Renal pelvis (tissue), 4 donors: ENCODE measurements around the gene ZDHHC8. TPM values are rescaled to one million over a fixed set of nuclear protein-coding genes. Genes with fewer than 3 reads are reported as not detected.

Experiments used
- DNase-seq: peaks from one replicate; pipeline ENCODE4 v3.0.0-alpha.2; 2013
- polyA plus RNA-seq, 3 donors: library from polyadenylated mRNA; unstranded; fragments of 120-200 nt; gene quantifications; one replicate each; pipeline ENCODE4 v1.2.1, GENCODE V29; 2013; ENCODE audit not compliant: insufficient read length in 3 of 3

Gene ZDHHC8
- polyA plus RNA-seq, 3 donors: 50.6 to 59.7 (median 51.6) TPM

GRCh38 chr22:20092477-20092854, 39.1 kb upstream of the ZDHHC8 start:
- DNase-seq: no peak

DNA sequence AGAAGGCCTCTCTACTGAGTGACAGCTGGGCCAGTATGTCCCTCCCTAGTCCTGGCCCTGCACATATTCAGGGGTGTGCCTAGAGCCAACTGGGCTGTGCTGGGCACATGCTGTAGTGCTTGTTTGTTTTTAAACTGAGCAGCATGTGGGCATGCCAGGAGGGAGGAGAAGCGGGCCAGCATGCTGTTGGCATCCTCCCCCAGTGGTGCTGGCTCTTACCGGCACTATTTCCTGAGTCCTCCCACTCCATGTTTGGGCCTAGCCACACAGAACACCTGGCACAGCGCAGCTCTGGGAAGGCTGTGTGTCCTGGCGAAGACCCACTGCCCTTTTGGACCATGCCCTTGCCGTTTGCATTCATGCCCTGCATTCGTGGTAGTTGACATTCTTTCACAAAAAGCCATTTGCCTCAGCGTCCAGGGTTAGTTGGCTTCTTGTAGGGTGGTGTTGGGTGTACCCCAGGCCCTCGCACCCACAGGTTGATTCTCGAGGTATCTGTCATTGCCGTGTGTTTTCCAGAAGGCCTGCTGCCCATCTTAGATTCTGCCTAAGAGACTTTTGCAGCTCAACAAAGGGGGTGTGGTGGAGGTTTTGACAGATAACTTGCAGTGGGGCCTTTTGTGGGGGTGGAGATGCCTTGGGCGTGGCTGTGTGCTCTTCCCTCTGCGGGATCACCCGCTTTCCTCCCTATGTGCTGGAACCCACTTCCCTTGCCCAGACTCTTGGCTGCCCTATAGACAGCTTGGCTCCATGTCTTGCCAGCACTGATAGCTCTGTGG, 38.0 kb upstream of the ZDHHC8 start:
- DNase-seq: no peak

GRCh38 chr22:20094197-20094807, 37.3 kb upstream of the ZDHHC8 start:
- no peak for DNase-seq

DNA sequence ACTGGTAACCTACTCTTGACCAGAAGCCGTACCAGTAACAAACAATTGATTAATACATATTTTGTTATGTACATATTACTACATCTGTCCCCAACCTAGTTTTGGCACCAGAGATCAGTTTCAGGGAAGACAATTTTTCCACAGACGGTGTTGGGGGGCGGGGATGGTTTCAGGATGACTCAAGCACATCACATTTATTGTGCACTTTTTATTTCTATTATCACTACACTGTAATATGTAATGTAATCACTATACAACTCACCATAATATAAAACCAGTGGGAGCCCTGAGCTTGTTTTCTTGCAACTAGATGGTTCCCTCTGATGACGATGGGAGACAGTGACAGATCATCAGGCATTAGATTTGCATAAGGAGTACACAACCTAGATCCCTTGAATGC, 36.1 kb upstream of the ZDHHC8 start:
- DNase-seq: no peak

GRCh38 chr22:20096574-20097420, 34.8 kb upstream of the ZDHHC8 start:
- no peak for DNase-seq

GRCh38 chr22:20099099-20099711, 32.4 kb upstream of the ZDHHC8 start:
- DNase-seq: no peak

DNA sequence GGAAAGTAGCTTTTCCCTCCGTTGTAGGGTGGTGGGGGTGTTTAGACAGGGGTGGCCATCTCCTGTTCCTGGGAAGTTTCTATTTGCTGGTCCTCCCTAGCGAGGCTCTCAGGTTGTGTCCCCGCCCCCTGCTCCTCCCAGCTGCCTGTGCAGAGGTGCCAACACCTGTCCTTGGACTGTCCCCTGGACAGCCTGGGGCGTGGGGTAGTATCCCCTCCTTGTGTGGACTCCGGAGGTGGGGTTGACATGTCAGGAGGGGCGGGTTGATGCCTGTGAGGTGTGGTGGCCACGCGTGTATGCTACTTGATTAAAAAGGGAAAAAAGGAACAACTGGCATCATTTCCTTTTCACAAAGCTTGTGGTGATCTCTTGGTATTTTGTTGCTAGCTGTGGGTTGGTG, 30.0 kb upstream of the ZDHHC8 start:
- no peak for DNase-seq

GRCh38 chr22:20102203-20102780, 29.3 kb upstream of the ZDHHC8 start:
- no peak for DNase-seq

DNA sequence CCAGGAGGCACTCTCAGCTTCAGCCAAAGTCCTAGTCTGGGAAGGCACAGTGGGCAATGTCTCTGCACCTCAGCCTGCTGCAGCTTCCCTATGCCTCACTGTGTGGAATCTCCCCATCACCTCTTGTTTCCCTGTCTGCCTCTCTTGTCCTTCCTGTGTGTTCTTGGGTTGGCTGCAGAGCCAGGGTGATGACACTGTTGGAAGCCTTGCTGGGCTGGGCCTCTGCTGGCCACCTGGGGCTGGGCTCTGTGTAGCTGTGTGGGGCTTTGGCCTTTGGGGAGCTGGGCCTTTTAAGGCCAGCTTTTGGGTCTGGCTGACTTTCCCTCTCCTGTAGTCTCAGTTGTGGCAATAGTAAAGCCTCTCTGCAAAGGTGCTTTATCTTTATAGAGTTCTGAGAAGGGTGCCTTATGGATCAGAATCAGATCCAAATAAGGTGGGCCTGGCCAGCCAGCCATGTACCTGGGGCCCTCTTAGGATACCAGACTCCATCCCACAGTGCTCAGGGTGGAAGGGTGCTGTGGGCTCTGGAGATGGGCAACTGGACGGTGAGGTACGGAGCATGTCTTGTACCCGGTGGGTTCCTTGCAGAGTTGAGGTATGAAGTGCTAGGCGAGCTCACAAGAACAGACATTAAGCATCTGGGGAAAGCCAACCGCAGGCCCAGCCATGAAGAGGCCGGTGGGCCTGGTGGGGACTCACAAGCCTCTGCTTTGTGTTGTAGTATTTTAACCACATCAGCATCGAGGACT, 26.0 kb upstream of the ZDHHC8 start:
- DNase-seq: no peak

DNA sequence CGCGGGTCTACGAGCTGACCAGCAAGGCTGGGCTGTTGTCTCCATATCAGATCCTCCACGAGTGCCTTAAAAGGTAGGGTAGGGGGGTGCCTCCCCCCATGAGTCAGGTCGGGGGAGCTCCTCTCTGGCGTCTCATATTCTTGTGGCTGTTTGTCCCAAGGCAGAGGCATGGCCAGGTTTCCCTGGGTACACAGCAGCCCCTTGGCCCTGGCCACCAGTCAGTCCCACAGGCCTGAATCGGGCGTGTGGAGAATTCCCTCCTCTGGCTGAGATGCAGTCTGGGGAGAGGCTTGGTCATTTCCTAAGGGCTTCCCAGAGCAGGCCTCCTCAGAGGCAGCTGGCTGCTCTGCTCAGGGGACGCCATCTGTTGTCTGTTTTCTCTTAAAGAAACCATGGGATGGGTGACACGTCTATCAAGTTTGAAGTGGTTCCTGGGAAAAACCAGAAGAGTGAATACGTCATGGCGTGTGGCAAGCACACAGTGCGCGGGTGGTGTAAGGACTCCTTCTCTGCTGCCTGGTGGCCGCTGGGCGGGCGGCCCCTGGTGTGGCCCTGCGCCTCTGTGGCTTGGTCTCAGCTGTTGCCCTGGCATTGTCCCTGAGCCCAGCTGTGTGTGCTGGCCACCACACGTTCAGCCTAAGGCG, 25.3 kb upstream of the ZDHHC8 start:
- DNase-seq: no peak

DNA sequence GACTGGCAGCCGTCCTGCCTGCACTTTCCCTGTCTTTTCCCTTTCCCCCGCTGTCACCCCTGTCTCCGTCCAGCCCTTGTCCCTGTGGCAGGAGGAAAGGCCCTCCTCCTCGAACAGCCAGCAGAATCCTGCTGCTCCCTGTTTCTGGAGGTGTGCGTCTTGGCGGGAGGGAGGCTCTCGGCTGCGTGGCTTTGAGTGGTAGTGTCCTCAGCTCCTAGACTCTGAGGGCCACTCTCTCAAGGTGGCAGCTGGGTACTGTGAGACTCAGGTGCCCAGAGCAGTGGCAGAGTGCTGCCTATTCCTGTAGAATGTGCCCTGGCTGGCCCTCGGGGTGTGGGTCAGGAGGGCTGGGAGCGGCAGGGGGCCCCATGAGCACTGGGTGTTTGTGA, 24.8 kb upstream of the ZDHHC8 start:
- no peak for DNase-seq

DNA sequence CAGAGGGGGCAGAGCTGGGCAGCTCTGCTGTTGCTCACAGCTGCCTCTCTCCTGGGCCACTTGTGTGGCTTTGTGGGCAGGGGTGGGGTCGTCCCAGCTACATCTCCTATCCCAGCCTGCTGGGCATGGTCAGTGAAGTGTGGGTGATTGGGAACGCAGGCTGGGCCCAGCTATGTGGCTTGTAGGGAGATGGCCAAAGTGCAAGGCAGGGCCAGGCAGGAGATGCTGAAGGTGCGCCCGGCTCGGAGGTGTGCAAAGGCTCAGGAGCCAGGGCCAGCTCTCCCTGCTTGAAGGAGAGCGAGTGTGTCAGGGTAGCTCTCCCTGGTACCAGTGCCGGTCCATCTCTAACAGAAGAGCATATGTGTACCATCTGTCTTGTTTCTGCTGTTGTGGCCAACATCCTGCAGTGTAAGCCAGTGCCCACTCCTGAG, 24.1 kb upstream of the ZDHHC8 start:
- no peak for DNase-seq

DNA sequence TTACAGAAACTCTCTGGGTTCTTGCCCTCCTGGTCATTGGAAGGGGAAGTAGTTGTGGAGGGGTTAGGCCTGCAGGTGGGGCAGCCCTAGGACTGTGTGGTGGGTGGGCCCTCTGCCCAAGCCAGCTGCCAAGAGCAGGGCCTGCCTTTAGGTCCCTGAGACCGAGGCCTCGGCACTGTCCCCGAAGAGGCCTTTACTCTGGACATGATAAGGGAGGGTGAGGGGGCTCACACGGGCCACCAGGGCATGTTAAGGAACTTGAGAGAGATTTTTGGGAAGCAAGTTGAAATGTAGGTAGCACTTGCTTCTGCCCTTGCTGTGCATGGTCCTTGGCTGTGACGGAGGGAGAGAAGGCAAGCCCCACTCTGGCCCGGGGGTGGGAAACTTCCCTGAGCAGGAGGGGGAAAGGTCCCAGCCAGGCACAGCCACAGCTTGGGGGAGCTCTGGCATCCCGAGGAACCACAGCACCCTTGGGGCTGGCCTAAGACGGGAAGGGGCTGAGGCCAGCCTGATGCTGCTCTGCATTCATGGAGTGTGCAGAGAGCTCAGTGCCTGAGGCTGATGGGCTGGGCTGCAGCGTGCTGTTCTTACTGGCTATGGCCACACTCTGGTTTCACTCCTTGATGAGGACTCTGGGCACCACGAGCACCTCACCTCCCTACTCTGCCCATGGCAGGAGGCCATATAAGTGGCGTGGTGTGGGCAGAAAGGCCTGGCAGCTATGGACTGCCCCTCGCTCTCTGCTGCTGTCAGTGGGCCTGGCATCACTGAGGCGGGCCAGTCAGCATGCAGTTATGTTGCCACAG, 23.4 kb upstream of the ZDHHC8 start:
- no peak for DNase-seq

GRCh38 chr22:20108757-20109230, 22.8 kb upstream of the ZDHHC8 start:
- no peak for DNase-seq

DNA sequence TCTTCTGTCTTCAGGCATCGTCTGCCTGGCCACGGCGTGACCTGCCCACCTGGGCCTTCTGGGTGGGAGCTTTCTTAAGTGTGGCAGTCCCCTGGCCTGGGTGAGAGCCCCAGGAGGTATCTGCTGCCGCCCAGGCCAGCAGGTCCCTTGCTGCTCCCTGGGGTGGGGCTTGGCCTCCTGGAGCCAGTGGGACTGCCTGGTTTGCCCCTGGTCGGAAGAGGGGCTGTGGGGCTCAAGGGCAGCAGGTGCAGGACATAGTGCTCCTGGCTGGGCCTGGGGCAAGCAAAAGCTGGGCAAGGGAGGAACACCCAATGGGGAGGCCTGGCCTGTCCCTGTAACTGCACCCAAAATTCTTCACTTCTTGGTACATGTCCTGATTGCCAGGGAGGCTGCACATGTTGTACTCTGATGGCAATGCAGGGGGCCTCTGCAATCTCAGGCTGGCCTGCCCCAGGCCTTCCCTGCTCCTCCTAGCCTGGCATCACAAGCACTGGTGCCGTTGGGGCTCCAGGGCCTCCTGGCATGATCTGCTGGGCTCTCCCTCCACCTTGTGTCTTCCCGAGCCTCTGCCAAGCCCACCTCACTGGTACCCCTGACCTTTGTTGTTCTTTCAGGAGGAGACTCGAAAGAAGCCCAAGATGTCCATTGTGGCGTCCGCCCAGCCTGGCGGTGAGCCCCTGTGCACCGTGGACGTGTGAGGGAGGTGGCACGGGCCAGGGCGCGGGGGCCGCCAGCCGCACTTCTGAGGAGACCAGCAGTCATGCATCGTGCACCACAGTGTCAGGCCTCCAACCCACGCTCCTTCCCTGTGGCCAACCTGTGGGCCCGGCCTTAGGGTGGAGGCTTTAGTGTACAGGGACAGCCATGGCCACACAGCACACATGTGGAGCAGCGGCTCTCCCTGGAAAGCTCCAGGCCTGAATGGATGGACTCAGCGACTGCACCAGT, 21.9 kb upstream of the ZDHHC8 start:
- DNase-seq: no peak

DNA sequence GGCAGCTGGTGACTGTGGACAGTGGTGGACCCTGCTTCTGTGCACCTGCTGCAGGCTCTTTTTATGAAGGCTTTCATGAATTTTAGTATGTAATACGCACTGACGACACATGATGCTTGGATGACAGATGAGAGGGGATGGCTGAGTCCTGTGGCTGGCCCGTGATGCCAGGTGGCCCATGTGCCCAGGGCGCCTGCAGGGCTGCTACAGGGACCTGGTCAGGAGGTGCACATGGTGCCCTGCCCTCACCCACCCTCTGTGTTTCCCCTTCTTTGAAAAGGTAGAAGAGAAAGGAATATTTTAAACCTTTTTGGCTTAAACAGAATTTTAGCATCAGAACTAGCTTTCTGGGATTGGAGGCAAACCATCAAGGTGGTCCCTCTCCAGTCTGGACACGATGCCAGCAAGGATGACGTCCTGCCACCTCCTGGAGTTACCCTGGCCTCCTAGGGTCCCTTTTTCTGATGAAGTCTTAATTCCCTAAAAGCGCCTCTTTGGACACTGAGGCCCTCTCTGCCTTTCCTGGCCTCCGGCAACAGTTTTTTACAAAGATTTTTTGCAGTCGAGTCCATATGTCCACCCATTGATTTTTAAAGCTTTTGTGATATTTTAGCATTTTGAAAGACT, 21.1 kb upstream of the ZDHHC8 start:
- no peak for DNase-seq

DNA sequence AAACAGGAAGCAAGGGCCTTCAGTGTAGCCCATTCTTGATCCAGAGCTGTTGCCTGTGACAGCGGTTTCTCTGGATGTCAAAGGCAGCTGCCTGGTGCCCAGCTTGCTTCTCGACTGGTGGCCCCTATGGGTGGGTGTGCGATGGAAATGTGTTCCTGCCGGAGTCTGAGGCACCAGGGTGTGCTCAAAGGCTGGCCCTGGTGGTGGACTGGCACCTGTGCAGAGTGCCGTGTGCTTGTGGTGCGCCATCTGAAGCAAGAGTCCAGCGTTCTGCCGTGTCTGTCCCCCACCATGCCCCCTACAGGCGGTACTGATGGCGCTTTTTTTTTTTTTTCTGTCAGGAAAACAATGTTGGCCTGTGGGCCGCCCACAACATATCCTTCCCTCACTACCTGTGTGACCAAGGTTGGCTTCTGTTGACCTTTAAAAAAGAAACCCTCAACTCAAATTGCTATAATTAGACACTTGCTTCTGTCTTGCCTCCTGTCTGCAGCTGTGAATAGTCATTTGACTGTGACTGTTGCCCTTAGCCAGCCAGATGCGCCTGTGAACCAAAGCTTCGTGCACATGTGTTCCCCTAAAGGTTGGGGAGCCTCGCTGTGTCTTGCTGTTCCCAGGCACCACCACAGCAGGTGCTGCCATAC, 20.4 kb upstream of the ZDHHC8 start:
- no peak for DNase-seq
